Loucy (cell line): ENCODE measurements around the gene MEGF10.

Experiments
- H2AFZ ChIP-seq: fragments of 200-600 bp; sonication (generic); 2 replicates; pipeline ENCODE4 v1.6.0; 2016; ENCODE audit warnings: antibody characterized with exemption, mild to moderate bottlenecking, low read length, moderate library complexity
- H3F3A ChIP-seq: fragments of 200-600 bp; 2 replicates; pipeline ENCODE4 v1.6.0; 2016; ENCODE audit warnings: antibody characterized with exemption, low read depth, mild to moderate bottlenecking
- H3K27me3 ChIP-seq: fragments of 200-600 bp; sonication (generic); 2 replicates; pipeline ENCODE4 v1.6.1; 2014; ENCODE audit warnings: low read length, mild to moderate bottlenecking; ENCODE audit not compliant: insufficient read depth, poor library complexity, severe bottlenecking
- H3K36me3 ChIP-seq: fragments of 200-600 bp; sonication (generic); 2 replicates; pipeline ENCODE4 v1.6.1; 2016; ENCODE audit warnings: low read length; ENCODE audit not compliant: insufficient read depth
- H3K4me1 ChIP-seq: fragments of 200-600 bp; sonication (generic); 2 replicates; pipeline ENCODE4 v1.5.1; 2014; ENCODE audit warnings: low read length, mild to moderate bottlenecking; ENCODE audit not compliant: insufficient read depth, poor library complexity, severe bottlenecking
- H3K4me2 ChIP-seq: fragments of 200-600 bp; sonication (generic); 2 replicates; pipeline ENCODE4 v1.6.0; 2014; ENCODE audit warnings: antibody characterized with exemption, low read length, low read depth, mild to moderate bottlenecking; ENCODE audit not compliant: poor library complexity, severe bottlenecking
- H3K4me3 ChIP-seq: fragments of 200-600 bp; sonication (generic); 2 replicates; pipeline ENCODE4 v1.5.1; 2014; ENCODE audit warnings: low read length, mild to moderate bottlenecking, mixed read lengths; ENCODE audit not compliant: poor library complexity, severe bottlenecking
- H3K79me2 ChIP-seq: fragments of 200-600 bp; sonication (generic); 2 replicates; pipeline ENCODE4 v1.6.1; 2014; ENCODE audit warnings: low read length; ENCODE audit not compliant: insufficient read depth
- H3K9ac ChIP-seq: fragments of 200-600 bp; sonication (generic); 2 replicates; pipeline ENCODE4 v1.6.0; 2014; ENCODE audit warnings: mild to moderate bottlenecking, low read depth, low read length, moderate library complexity; ENCODE audit not compliant: poor library complexity, severe bottlenecking
- H3K9me2 ChIP-seq: fragments of 200-600 bp; sonication (generic); replicated peaks from 2 replicates; pipeline ENCODE4 v1.6.1; 2016; ENCODE audit warnings: low read depth, low read length, mixed read lengths
- H3K9me3 ChIP-seq: fragments of 200-600 bp; sonication (generic); 2 replicates; pipeline ENCODE4 v1.6.1; 2014; ENCODE audit warnings: mild to moderate bottlenecking, antibody characterized with exemption, low read length, low read depth; ENCODE audit not compliant: insufficient read depth
- H4K20me1 ChIP-seq: fragments of 200-600 bp; sonication (generic); 2 replicates; pipeline ENCODE4 v1.6.0; 2014; ENCODE audit warnings: antibody characterized with exemption, low read length, mild to moderate bottlenecking; ENCODE audit not compliant: insufficient read depth, poor library complexity, severe bottlenecking
- EZH2phosphoT487 ChIP-seq: fragments of 200-600 bp; IDR thresholded peaks from 2 replicates; pipeline ENCODE4 v1.6.1; 2018; ENCODE audit warnings: antibody characterized with exemption, mild to moderate bottlenecking, moderate library complexity, borderline replicate concordance
- TF ChIP-seq, protein P1 (sequence below): fragments of 200-600 bp; sonication (generic); conservative IDR thresholded peaks from 2 replicates; pipeline ENCODE4 v1.5.1; 2014; ENCODE audit warnings: mild to moderate bottlenecking, antibody characterized with exemption, low read length

Gene MEGF10

DNA sequence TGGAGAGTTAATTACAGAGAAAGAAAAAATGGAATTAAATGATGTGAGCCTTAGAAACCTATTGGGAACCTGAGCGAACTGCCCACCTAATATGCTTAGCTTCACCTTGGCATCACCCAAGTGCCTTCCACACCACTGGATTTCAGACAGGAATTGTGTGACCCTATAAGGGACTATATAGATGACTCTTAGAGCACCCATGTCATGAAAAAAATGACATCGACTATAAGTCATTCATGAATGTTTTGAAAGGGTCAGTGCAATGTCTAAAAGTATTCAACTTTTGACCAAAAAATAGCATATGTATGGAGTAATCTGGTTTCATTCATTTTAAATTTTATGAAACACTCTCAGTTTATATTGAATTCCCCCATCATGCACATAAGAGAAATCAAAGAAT, 145.2 kb downstream of the MEGF10 start:
- TF ChIP-seq EZH2phosphoT487: no peak
- TF ChIP-seq, protein P1, sequence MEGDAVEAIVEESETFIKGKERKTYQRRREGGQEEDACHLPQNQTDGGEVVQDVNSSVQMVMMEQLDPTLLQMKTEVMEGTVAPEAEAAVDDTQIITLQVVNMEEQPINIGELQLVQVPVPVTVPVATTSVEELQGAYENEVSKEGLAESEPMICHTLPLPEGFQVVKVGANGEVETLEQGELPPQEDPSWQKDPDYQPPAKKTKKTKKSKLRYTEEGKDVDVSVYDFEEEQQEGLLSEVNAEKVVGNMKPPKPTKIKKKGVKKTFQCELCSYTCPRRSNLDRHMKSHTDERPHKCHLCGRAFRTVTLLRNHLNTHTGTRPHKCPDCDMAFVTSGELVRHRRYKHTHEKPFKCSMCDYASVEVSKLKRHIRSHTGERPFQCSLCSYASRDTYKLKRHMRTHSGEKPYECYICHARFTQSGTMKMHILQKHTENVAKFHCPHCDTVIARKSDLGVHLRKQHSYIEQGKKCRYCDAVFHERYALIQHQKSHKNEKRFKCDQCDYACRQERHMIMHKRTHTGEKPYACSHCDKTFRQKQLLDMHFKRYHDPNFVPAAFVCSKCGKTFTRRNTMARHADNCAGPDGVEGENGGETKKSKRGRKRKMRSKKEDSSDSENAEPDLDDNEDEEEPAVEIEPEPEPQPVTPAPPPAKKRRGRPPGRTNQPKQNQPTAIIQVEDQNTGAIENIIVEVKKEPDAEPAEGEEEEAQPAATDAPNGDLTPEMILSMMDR: no peak
- no peaks in the 10 kb centered on the region for H3K36me3 ChIP-seq

DNA sequence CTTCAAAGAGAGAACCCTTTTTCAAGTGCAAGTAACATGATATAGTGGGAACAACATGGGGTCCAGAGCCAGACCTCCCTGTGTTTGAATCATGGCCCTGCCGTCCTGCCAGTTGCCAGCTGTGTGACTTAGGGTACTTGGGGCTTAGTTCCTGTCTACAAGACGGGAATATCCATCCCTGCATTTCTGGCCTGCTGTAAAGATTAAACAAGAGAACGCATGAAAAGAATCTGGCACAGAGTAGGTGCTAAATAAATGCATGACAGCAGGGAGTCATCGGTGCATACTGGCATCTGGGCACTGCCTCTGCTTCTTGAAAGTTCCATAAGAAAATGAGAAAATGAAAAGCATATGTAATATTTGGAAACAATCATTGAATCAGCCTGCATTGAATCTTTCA, 149.0 kb downstream of the MEGF10 start:
- Histone ChIP-seq H3K4me3 (no peak overlapping the region), H3K27me3 (no peaks in the 10 kb centered on the region), H3K4me2 (no peak overlapping the region), H3F3A (no peaks in the 10 kb centered on the region), H3K9me3 (no peaks in the 10 kb centered on the region), H2AFZ (no peak overlapping the region), H4K20me1 (no peaks in the 10 kb centered on the region), H3K9ac (no peak overlapping the region), H3K79me2 (no peaks in the 10 kb centered on the region), H3K36me3 (no peaks in the 10 kb centered on the region), H3K9me2 (no peaks in the 10 kb centered on the region), H3K4me1 (no peaks in the 10 kb centered on the region)
- TF ChIP-seq, protein P1: no peak
- no peak for TF ChIP-seq EZH2phosphoT487

More for the DNA sequence above, 145.2 kb downstream of the MEGF10 start:
- no peaks in the 10 kb centered on the region for H3K9me2 ChIP-seq
- no peaks in the 10 kb centered on the region for H3K79me2 ChIP-seq
- no peaks in the 10 kb centered on the region for H4K20me1 ChIP-seq
- no peaks in the 10 kb centered on the region for H3F3A ChIP-seq
- H3K4me2 ChIP-seq: no peak overlapping the region
- H3K9me3 ChIP-seq: no peaks in the 10 kb centered on the region
- no peaks in the 10 kb centered on the region for H3K27me3 ChIP-seq
- H3K4me3 ChIP-seq: no peak overlapping the region
- H3K9ac ChIP-seq: no peak overlapping the region
- no peaks in the 10 kb centered on the region for H3K4me1 ChIP-seq
- H2AFZ ChIP-seq: no peak overlapping the region

DNA sequence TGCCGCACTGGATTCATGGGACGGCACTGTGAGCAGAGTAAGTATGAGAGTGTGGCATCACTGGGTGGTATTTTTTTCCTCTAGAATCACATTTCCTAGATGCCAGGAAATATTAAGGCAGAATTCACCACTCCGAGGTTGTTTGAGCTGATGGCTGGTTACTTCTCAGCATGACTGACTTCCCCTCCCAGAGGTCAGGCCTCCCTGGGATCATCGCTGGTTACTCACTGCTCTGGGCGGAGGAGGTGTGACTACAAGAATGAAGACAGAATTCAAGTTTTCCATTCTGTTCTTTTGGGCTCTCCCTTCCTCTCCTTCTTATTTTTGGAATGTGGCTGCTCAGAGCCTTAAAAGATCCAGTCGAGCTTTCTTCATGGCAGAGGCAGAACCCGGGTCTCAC, 150.2 kb downstream of the MEGF10 start:
- Histone ChIP-seq H3K27me3 (no peaks in the 10 kb centered on the region), H4K20me1 (no peaks in the 10 kb centered on the region), H3K4me3 (no peak overlapping the region), H3K4me1 (no peaks in the 10 kb centered on the region), H3K9me2 (no peaks in the 10 kb centered on the region), H3K4me2 (no peak overlapping the region), H3K36me3 (no peaks in the 10 kb centered on the region), H3K79me2 (no peaks in the 10 kb centered on the region), H2AFZ (no peak overlapping the region), H3K9me3 (no peaks in the 10 kb centered on the region), H3F3A (no peaks in the 10 kb centered on the region), H3K9ac (no peak overlapping the region)
- TF ChIP-seq, protein P1: no peak
- TF ChIP-seq EZH2phosphoT487: no peak
